GM23338 (cell line): ENCODE data around the gene SMIM15. TPM values are rescaled to one million over a fixed set of nuclear protein-coding genes. Genes with fewer than 3 reads are reported as not detected.

Experiments used
- ATAC-seq: fragments of 200-7000 bp; cut with Tn5 transposase; 3 replicates; pipeline ENCODE4 v1.9.1; 2020
- DNase-seq: peaks from one replicate; pipeline ENCODE4 v3.0.0-alpha.2; 2015; ENCODE audit warnings: low spot score
- H2AFZ ChIP-seq: fragments of 200-600 bp; sonication (generic); 2 replicates; pipeline ENCODE4 v1.8.0; 2016; ENCODE audit warnings: antibody characterized with exemption, mild to moderate bottlenecking, moderate library complexity
- H3F3A ChIP-seq: fragments of 200-600 bp; sonication (generic); replicated peaks from 2 replicates; pipeline ENCODE4 v1.8.0; 2017; ENCODE audit warnings: antibody characterized with exemption, mixed run types, low read depth
- H3K27ac ChIP-seq: fragments of 200-600 bp; sonication (generic); 2 replicates; pipeline ENCODE4 v1.6.1; 2016; ENCODE audit warnings: low read depth
- H3K27me3 ChIP-seq: fragments of 200-600 bp; sonication (generic); 2 replicates; pipeline ENCODE4 v1.8.0; 2016; ENCODE audit warnings: mild to moderate bottlenecking, mixed run types, moderate library complexity; ENCODE audit not compliant: insufficient read depth
- H3K36me3 ChIP-seq: fragments of 200-600 bp; sonication (generic); 2 replicates; pipeline ENCODE4 v1.8.0; 2016; ENCODE audit warnings: mild to moderate bottlenecking; ENCODE audit not compliant: insufficient read depth
- H3K4me1 ChIP-seq: fragments of 200-600 bp; sonication (generic); 2 replicates; pipeline ENCODE4 v1.8.0; 2016; ENCODE audit warnings: mild to moderate bottlenecking, moderate library complexity; ENCODE audit not compliant: insufficient read depth
- H3K4me2 ChIP-seq: fragments of 200-600 bp; sonication (generic); 2 replicates; pipeline ENCODE4 v1.7.1; 2017; ENCODE audit warnings: mixed run types
- H3K4me3 ChIP-seq: fragments of 200-600 bp; sonication (generic); 2 replicates; pipeline ENCODE4 v1.6.1; 2016; ENCODE audit warnings: mixed run types
- H3K79me2 ChIP-seq: fragments of 200-600 bp; sonication (generic); replicated peaks from 2 replicates; pipeline ENCODE4 v1.8.0; 2017; ENCODE audit warnings: mild to moderate bottlenecking; ENCODE audit not compliant: insufficient read depth
- H3K9me2 ChIP-seq: fragments of 200-600 bp; sonication (generic); 2 replicates; pipeline ENCODE4 v1.8.0; 2017; ENCODE audit not compliant: insufficient read depth
- H4K20me1 ChIP-seq: fragments of 200-600 bp; sonication (generic); replicated peaks from 2 replicates; pipeline ENCODE4 v1.8.0; 2017; ENCODE audit warnings: mild to moderate bottlenecking; ENCODE audit not compliant: insufficient read depth
- H3K27ac Mint-ChIP-seq: 2 replicates; pipeline ENCODE4 v1.8.0; 2020; ENCODE audit warnings: inconsistent platforms, mild to moderate bottlenecking, moderate library complexity, mixed read lengths
- H3K27me3 Mint-ChIP-seq: 3 replicates; pipeline ENCODE4 v1.8.0; 2022; ENCODE audit warnings: low read depth, mild to moderate bottlenecking, moderate library complexity, mixed read lengths, inconsistent platforms; ENCODE audit not compliant: insufficient read depth, poor library complexity
- H3K36me3 Mint-ChIP-seq: 3 replicates; pipeline ENCODE4 v1.8.0; 2021; ENCODE audit warnings: low read depth, mild to moderate bottlenecking, inconsistent platforms, moderate library complexity, mixed read lengths
- H3K4me1 Mint-ChIP-seq: 3 replicates; pipeline ENCODE4 v1.8.0; 2020; ENCODE audit warnings: mild to moderate bottlenecking, inconsistent platforms, mixed read lengths
- H3K4me3 Mint-ChIP-seq: 3 replicates; pipeline ENCODE4 v1.8.0; 2021; ENCODE audit warnings: moderate library complexity, mild to moderate bottlenecking, inconsistent platforms, mixed read lengths
- H3K9me3 Mint-ChIP-seq: 3 replicates; pipeline ENCODE4 v1.8.0; 2020; ENCODE audit warnings: moderate library complexity, mild to moderate bottlenecking, inconsistent platforms, mixed read lengths
- EZH2 ChIP-seq: fragments of 200-600 bp; sonication (generic); IDR thresholded peaks from one replicate; pipeline ENCODE4 v1.8.0; 2017; ENCODE audit warnings: antibody characterized with exemption, mild to moderate bottlenecking, low read depth; ENCODE audit not compliant: unreplicated experiment
- JUNB ChIP-seq: IDR thresholded peaks from one replicate; pipeline ENCODE4 v1.6.1; 2016; ENCODE audit warnings: antibody characterized with exemption; ENCODE audit not compliant: unreplicated experiment
- NANOG ChIP-seq: IDR thresholded peaks from 2 replicates; pipeline ENCODE4 v1.6.1; 2016; ENCODE audit warnings: antibody characterized with exemption, borderline replicate concordance
- POLR2AphosphoS5 ChIP-seq: IDR thresholded peaks from 2 replicates; pipeline ENCODE4 v1.6.1; 2016; ENCODE audit warnings: antibody characterized with exemption, low read depth
- STAT1 ChIP-seq: IDR thresholded peaks from one replicate; pipeline ENCODE4 v1.6.1; 2016; ENCODE audit warnings: antibody characterized with exemption; ENCODE audit not compliant: unreplicated experiment
- ZNF114 ChIP-seq: fragments of 250-450 bp; sonication (Bioruptor Pico); IDR thresholded peaks from 2 replicates; pipeline ENCODE4 v1.5.0; 2020; ENCODE audit warnings: mild to moderate bottlenecking, moderate library complexity
- ZNF331 ChIP-seq: fragments of 250-450 bp; sonication (Bioruptor Pico); IDR thresholded peaks from 2 replicates; pipeline ENCODE4 v1.5.0; 2020; ENCODE audit warnings: low read depth, mild to moderate bottlenecking, moderate library complexity
- ZNF462 ChIP-seq: fragments of 250-450 bp; sonication (Bioruptor Pico); IDR thresholded peaks from 2 replicates; pipeline ENCODE4 v1.5.0; 2020; ENCODE audit warnings: mild to moderate bottlenecking, moderate library complexity
- polyA plus RNA-seq: library from polyadenylated mRNA; unstranded; fragments of >200 nt; fragmentation: Nextera tagmentation; extraction: Ambion mirVana; gene quantifications from 2 replicates; pipeline ENCODE4 v1.2.1, GENCODE V29; 2016
- total RNA-seq: library from RNA; depleted of rRNA; stranded (reverse); fragments of >200 nt; shearing (Covaris generic); gene quantifications from 2 replicates; pipeline ENCODE4 v1.2.3, GENCODE V29; 2014
- TF ChIP-seq, protein P1 (sequence below): IDR thresholded peaks from 2 replicates; pipeline ENCODE4 v1.6.1; 2016; ENCODE audit warnings: antibody characterized with exemption

Gene SMIM15
- total and polyA plus RNA-seq, 2 experiments from 2014 or later: 33.4 to 53.9 TPM

DNA sequence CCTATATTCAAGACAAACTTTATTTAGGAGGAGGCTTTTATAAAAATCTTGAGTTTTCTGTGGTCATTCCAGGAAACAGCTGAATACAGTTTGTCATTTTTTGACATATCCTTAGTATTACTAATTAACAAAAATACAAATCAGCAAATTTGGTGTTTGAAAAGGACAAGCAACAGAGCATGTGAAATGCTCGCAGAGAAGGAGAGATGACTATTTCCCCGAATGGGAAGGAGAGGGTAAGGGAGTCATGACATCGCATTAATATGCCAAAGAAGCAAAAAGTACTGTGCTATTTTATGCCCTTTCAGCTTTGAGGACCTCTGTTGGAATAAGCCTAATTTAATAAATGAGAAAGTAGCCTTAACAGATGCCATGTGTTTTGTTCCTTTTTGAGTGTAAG is 1.8 kb downstream of the SMIM15 start:
- TF ChIP-seq POLR2AphosphoS5 (no peak), ZNF462 (CRISPR knock-in tag) (no peak), ZNF114 (no peak), NANOG (no peak), JUNB (no peak), STAT1 (no peak), ZNF331 (CRISPR knock-in tag) (no peak), EZH2 (no peak)
- TF ChIP-seq, protein P1, sequence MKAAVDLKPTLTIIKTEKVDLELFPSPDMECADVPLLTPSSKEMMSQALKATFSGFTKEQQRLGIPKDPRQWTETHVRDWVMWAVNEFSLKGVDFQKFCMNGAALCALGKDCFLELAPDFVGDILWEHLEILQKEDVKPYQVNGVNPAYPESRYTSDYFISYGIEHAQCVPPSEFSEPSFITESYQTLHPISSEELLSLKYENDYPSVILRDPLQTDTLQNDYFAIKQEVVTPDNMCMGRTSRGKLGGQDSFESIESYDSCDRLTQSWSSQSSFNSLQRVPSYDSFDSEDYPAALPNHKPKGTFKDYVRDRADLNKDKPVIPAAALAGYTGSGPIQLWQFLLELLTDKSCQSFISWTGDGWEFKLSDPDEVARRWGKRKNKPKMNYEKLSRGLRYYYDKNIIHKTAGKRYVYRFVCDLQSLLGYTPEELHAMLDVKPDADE: no peak
- peak overlapping the region; percentile 88; the same call in 1 of the 2 replicates for H3K4me2 ChIP-seq

More for the DNA sequence above, 1.8 kb downstream of the SMIM15 start:
- Histone ChIP-seq H3K4me1 (peaks cover 15% of the 10 kb centered on the region), H3K27me3 (no peaks in the 10 kb centered on the region), H2AFZ (no peak overlapping the region), H3K9me2 (no peaks in the 10 kb centered on the region), H3K36me3 (peaks cover 25% of the 10 kb centered on the region), H3K4me3 (no peak overlapping the region), H3K79me2 (peaks cover 53% of the 10 kb centered on the region), H3K27ac (no peak overlapping the region), H3F3A (no peaks in the 10 kb centered on the region), H4K20me1 (peaks cover 10% of the 10 kb centered on the region)
- Mint-ChIP-seq H3K4me3 (peak overlapping the region; percentile 93; the same call in 2 of the 3 replicates), H3K9me3 (peaks cover 18% of the 10 kb centered on the region; the same call in 2 of the 3 replicates), H3K4me1 (peaks cover 11% of the 10 kb centered on the region), H3K27me3 (peaks cover 2% of the 10 kb centered on the region), H3K36me3 (peaks cover 68% of the 10 kb centered on the region), H3K27ac (no peak overlapping the region)
- no peak for DNase-seq
- ATAC-seq: no peak
